Aorta (tissue), 5 donors: Measurements from ENCODE around the gene PACSIN2. TPM values are rescaled to one million over a fixed set of nuclear protein-coding genes. Genes with fewer than 3 reads are reported as not detected.
A peak's percentile ranks its signal among the peaks of the same experiment; 100 is the strongest.
"Not testable (repeated sequence)": the region's sequence is repeated elsewhere in the genome, so short reads cannot be mapped to it uniquely, and the experiment has no call there.

Experiments
- ATAC-seq: fragments of 200-7000 bp; cut with Tn5 transposase; one replicate; pipeline ENCODE4 v1.9.1; 2022; ENCODE audit warnings: moderate library complexity; ENCODE audit not compliant: low FRiP score
- DNase-seq, 2 donors: peaks; one replicate each; pipeline ENCODE4 v3.0.0-alpha.2; 2020
- H3K27ac ChIP-seq, 2 donors: one replicate each; pipeline ENCODE4 v1.5.1; 2013; ENCODE audit warnings: low read length in 2 of 2, mild to moderate bottlenecking in 2 of 2, moderate library complexity in 2 of 2, control low read depth in 1 of 2, inconsistent platforms in 1 of 2, low read depth in 1 of 2
- H3K27me3 ChIP-seq, 2 donors: one replicate each; pipeline ENCODE4 v1.6.1; 2013; ENCODE audit warnings: control low read depth in 1 of 2, low read length in 1 of 2, mild to moderate bottlenecking in 1 of 2, moderate library complexity in 1 of 2; ENCODE audit not compliant: insufficient read depth in 2 of 2, control insufficient read depth in 1 of 2
- H3K36me3 ChIP-seq, 2 donors: one replicate each; pipeline ENCODE4 v1.6.1; 2013; ENCODE audit warnings: control low read depth in 1 of 2, low read length in 1 of 2, mild to moderate bottlenecking in 1 of 2; ENCODE audit not compliant: insufficient read depth in 2 of 2, control insufficient read depth in 1 of 2
- H3K4me1 ChIP-seq, 2 donors: one replicate each; pipeline ENCODE4 v1.6.1; 2013; ENCODE audit warnings: low read length in 2 of 2, control low read depth in 1 of 2, mild to moderate bottlenecking in 1 of 2, moderate library complexity in 1 of 2; ENCODE audit not compliant: insufficient read depth in 2 of 2, control insufficient read depth in 1 of 2
- H3K4me3 ChIP-seq, 2 donors: one replicate each; pipeline ENCODE4 v1.5.1; 2013; ENCODE audit warnings: low read length in 2 of 2, control low read depth in 1 of 2, mild to moderate bottlenecking in 1 of 2
- H3K9me3 ChIP-seq: one replicate; pipeline ENCODE4 v1.6.1; 2013; ENCODE audit warnings: mild to moderate bottlenecking, low read length; ENCODE audit not compliant: control insufficient read depth
- WGBS, 2 donors: extraction: QIAGEN DNeasy Blood & Tissue Kit; methylation state at CpG; one replicate each; pipeline ENCODE4 v1.1.7; 2013; 5-methylcytosine and 5-hydroxymethylcytosine counted together
- intact Hi-C, 2 donors: fragments of 100-400 bp; cut with DNase I; formaldehyde crosslinking; loops; one replicate each; pipeline versions ENCODE4 v1.14.2 to v1.15.0; 2022
- polyA plus RNA-seq, 2 donors: library from polyadenylated mRNA; stranded (reverse); fragments of 200-250 nt; gene quantifications; one replicate each; pipeline ENCODE4 v1.2.3, GENCODE V29; 2013
- total RNA-seq, 2 donors: library from RNA; stranded (reverse); fragmentation: NEBNext Ultra II Directional; extraction: Animal tissue kit (Norgen Biotek cat#: 25700); gene quantifications; one replicate each; pipeline ENCODE4 v1.2.1, GENCODE V29; 2021
- donor health status: healthy with polysubstance abuse.
- donor health status: Bipolar disorder and iron deficiency.
- donor health status: DM: no; HTN: no; CAD: no.
- donor health status: DM: no; HTN: no; CAD: no.
- donor health status: DM: yes; HTN: yes; CAD: no.

Gene PACSIN2
- total and polyA plus RNA-seq, 4 donors = 50.5 to 127 (median 84.7) TPM

GRCh38 chr22:42924436-42924835 is 90.5 kb downstream of the PACSIN2 start:
- peak overlapping the region in 1 of 2 donors; percentile 19 for H3K27ac ChIP-seq
- H3K27me3 ChIP-seq = no peaks in the 10 kb centered on the region
- 89 to 93% methylated on average over 9 of the region's 9 CpGs for WGBS, 2 donors
- intact Hi-C loops = no loop called here
- no peaks in the 10 kb centered on the region for H3K9me3 ChIP-seq
- peaks cover 5 to 13% of the 10 kb centered on the region in 2 donors for H3K4me1 ChIP-seq
- H3K4me3 ChIP-seq = no peak overlapping the region
- no peaks in the 10 kb centered on the region for H3K36me3 ChIP-seq
- ATAC-seq (no peak), DNase-seq (peak; percentile 29 to 65)

- H3K4me3 ChIP-seq = no peak overlapping the region
- H3K36me3 ChIP-seq = no peaks in the 10 kb centered on the region
- no peaks in the 10 kb centered on the region for H3K9me3 ChIP-seq
- no peak for ATAC-seq
- peak; percentile 40 to 51 for DNase-seq
- 57 to 62% methylated on average over 13 of the region's 13 CpGs for WGBS, 2 donors
- H3K27ac ChIP-seq = peak overlapping the region in 1 of 2 donors; percentile 39
- H3K4me1 ChIP-seq = peaks cover 5 to 10% of the 10 kb centered on the region in 2 donors
- intact Hi-C loops = no loop called here
- no peaks in the 10 kb centered on the region for H3K27me3 ChIP-seq
These were observed 92.4 kb downstream of the PACSIN2 start for GRCh38 chr22:42922374-42923191.

DNA sequence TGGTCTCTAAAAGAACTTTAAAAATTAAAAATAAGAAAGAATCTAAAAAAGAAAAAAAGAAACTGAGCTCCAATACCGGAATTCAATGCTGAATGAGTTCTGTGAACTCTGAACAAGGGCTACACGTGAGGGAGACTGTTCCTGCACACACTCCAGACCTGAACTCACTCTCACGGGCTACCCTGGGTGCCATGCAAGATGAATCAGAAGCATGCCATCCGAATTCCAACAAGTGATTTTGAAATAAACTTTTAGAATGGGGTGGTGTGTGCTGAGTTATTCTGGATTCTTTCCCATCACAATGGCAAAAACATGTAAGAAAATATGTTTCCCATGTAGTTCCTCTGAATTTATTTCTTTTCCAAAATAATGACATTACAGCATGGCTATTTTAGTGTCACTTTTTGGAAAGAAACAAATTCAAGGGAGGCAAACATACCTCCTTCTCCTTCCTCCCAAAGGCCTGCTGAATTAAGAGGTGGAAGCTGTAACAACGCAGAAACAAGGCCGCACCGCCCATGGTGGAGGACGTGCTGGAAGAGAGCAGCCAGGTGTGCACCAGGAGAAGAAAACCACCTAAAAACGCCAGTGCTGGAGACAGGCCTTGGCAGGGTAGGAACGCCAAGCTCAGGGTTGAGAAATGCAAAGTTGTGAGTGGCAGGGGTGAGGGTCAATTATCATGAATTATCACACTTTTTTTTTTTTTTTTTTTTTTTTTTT is 94.7 kb downstream of the PACSIN2 start:
- Histone ChIP-seq H3K4me3 (no peak overlapping the region), H3K36me3 (no peaks in the 10 kb centered on the region), H3K4me1 (peaks cover 0 to 5% of the 10 kb centered on the region in 2 donors), H3K9me3 (no peaks in the 10 kb centered on the region), H3K27ac (peak overlapping the region in 1 of 2 donors; percentile 91), H3K27me3 (no peaks in the 10 kb centered on the region)
- ATAC-seq (peak; percentile 69), DNase-seq (peak in 1 of 2 donors; percentile 61)
- 10 to 13% methylated on average over 10 of the region's 10 CpGs for WGBS, 2 donors
- intact Hi-C loops = no loop called here

DNA sequence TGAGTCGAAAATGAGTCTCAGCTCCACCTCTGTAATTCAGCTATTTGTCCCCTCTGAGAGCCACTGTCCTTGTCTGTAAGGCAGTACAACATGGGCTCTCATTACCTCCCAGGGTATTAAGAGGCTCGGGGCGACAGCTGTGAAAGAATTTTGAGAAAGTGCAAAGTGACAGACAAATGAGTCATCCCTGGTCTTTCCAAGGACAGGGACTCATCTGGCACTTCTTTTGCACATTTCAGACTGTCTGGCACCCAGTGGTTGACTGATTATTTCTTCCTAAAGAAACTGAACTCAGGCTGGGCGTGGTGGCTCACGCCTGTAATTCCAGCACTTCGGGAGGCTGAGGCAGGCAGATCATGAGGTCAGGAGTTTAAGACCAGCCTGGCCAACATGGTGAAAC is 95.8 kb downstream of the PACSIN2 start:
- Histone ChIP-seq H3K4me1 (peaks cover 4 to 5% of the 10 kb centered on the region in 2 donors), H3K9me3 (no peaks in the 10 kb centered on the region), H3K27me3 (no peaks in the 10 kb centered on the region), H3K27ac (peak overlapping the region in 1 of 2 donors; percentile 13), H3K36me3 (no peaks in the 10 kb centered on the region), H3K4me3 (no peak overlapping the region)
- ATAC-seq (no peak), DNase-seq (peak in 1 of 2 donors; percentile 40)
- 63 to 72% methylated on average over 6 of the region's 6 CpGs for WGBS, 2 donors
- intact Hi-C loops = no loop called here

- ATAC-seq (no peak), DNase-seq (peak in 1 of 2 donors; percentile 41)
- H3K27me3 ChIP-seq = no peaks in the 10 kb centered on the region
- H3K4me1 ChIP-seq = peaks cover 4 to 5% of the 10 kb centered on the region in 2 donors
- intact Hi-C loops = no loop called here
- peak overlapping the region in 1 of 2 donors; percentile 14 for H3K27ac ChIP-seq
- H3K36me3 ChIP-seq = no peaks in the 10 kb centered on the region
- WGBS, 2 donors = 90 to 91% methylated on average over 4 of the region's 4 CpGs
- H3K9me3 ChIP-seq = no peaks in the 10 kb centered on the region
- no peak overlapping the region for H3K4me3 ChIP-seq
These were observed 96.4 kb downstream of the PACSIN2 start for GRCh38 chr22:42918500-42918899.

GRCh38 chr22:42917358-42917757 is 97.6 kb downstream of the PACSIN2 start:
- H3K27me3 ChIP-seq, intact Hi-C loops, H3K4me3 ChIP-seq, H3K36me3 ChIP-seq, H3K4me1 ChIP-seq, ATAC-seq, H3K9me3 ChIP-seq, H3K27ac ChIP-seq: not testable (repeated sequence)
- DNase-seq = peak in 1 of 2 donors; percentile 10
- 96 to 99% methylated on average over 6 of the region's 6 CpGs for WGBS, 2 donors

DNA sequence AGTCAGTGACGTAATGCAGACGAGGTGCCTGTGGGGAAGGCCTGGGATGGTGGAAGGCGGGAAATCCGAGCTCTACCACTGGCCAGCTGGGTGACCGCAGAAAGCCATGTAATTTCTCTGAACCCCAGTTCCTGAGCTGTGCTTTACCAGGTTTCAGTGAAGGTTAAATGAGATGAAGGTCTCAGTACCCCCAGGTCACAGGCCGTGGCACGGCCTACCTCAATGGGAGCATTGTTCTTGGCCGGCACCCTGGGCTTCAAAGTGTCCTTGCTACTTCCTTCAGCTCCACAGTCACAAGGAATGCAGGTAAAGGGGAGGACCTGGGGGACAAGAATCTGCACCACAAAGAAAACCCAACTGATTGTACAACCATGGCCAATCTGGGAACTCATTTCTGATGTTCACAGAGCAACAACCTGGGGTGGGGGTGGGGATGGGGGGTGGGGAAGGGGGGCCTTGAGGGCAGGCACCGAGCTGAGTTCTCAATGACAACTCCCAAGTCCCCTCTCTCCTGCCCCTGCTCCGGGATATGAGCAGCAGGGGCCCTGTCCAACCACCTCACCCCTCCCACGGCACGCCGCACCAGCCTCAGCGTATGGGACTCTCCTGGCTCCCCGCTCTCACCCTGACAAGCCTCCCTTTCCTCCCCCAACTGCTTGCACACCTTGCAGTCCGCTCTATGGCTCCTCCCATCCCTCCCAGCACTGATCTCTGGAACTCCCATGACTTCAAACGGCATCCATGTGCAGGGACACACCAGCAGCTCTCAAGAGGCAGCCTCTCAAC is 98.8 kb downstream of the PACSIN2 start:
- DNase-seq = peak in 1 of 2 donors; percentile 57
- WGBS, 2 donors = 87 to 88% methylated on average over 15 to 17 of the region's 17 CpGs
- H3K4me1 ChIP-seq = peaks cover 2 to 4% of the 10 kb centered on the region in 2 donors
- intact Hi-C loops = no loop called here
- H3K4me3 ChIP-seq = no peak overlapping the region
- no peaks in the 10 kb centered on the region for H3K9me3 ChIP-seq
- no peaks in the 10 kb centered on the region for H3K27me3 ChIP-seq
- no peaks in the 10 kb centered on the region for H3K36me3 ChIP-seq
- no peak overlapping the region for H3K27ac ChIP-seq
- ATAC-seq = no peak

- Histone ChIP-seq H3K4me3 (no peak overlapping the region), H3K36me3 (no peaks in the 10 kb centered on the region), H3K9me3 (no peaks in the 10 kb centered on the region), H3K4me1 (peaks cover 0 to 4% of the 10 kb centered on the region in 2 donors), H3K27ac (no peak overlapping the region), H3K27me3 (no peaks in the 10 kb centered on the region)
- DNase-seq (no peak), ATAC-seq (no peak)
- 91 to 92% methylated on average over 6 of the region's 6 CpGs for WGBS, 2 donors
- intact Hi-C loops = no loop called here
These were observed 100.4 kb downstream of the PACSIN2 start for GRCh38 chr22:42914511-42915076.
